HepG2 (cell line): ENCODE data around the gene JAZF1.

ENCODE experiments used
- CTCF ChIP-seq: sonication (generic); formaldehyde crosslinking; IDR thresholded peaks from 2 replicates; pipeline ENCODE4 v1.5.0; 2020; ENCODE audit warnings: mild to moderate bottlenecking, missing genetic modification reagents, moderate library complexity
- FOXM1 ChIP-seq: sonication (generic); formaldehyde crosslinking; IDR thresholded peaks from 2 replicates; pipeline ENCODE4 v1.5.0; 2020; ENCODE audit warnings: missing genetic modification reagents
- JUNB ChIP-seq: sonication (generic); formaldehyde crosslinking; IDR thresholded peaks from 2 replicates; pipeline ENCODE4 v1.8.0; 2022; ENCODE audit warnings: missing genetic modification reagents, mild to moderate bottlenecking, borderline replicate concordance
- MAZ ChIP-seq, 2 experiments: sonication (generic) in 1 of 2; formaldehyde crosslinking in 1 of 2; IDR thresholded peaks; 2 replicates each; pipeline versions ENCODE4 v1.5.0 to v1.6.1; 2012 to 2020; ENCODE audit warnings: low read depth in 2 of 2, mild to moderate bottlenecking in 2 of 2, borderline replicate concordance in 1 of 2, improper control_type of control experiment in 1 of 2, low read length in 1 of 2, missing genetic modification reagents in 1 of 2, moderate library complexity in 1 of 2
- NR2F1 ChIP-seq, 2 experiments: fragments of 450-650 bp in 1 of 2; formaldehyde crosslinking in 1 of 2; IDR thresholded peaks; 2 replicates each; pipeline versions ENCODE4 v1.5.0 to v1.6.1; 2016 to 2020; ENCODE audit warnings: mild to moderate bottlenecking in 1 of 2, missing compliant biosample characterization in 1 of 2, missing genetic modification reagents in 1 of 2, moderate library complexity in 1 of 2
- PREB ChIP-seq: sonication (generic); formaldehyde crosslinking; IDR thresholded peaks from 2 replicates; pipeline ENCODE4 v1.4.0; 2020; ENCODE audit warnings: missing genetic modification reagents
- SYNCRIP ChIP-seq: fragments of 200-400 bp; formaldehyde crosslinking; IDR thresholded peaks from 2 replicates; pipeline ENCODE4 v1.6.1; 2018; ENCODE audit warnings: mild to moderate bottlenecking, low read depth, low read length; ENCODE audit not compliant: insufficient read depth
- TCF7L2 ChIP-seq: IDR thresholded peaks from 2 replicates; pipeline ENCODE4 v1.6.1; 2011; ENCODE audit warnings: mild to moderate bottlenecking, low read depth, low read length, moderate library complexity
- ZBTB8A ChIP-seq: sonication (generic); formaldehyde crosslinking; IDR thresholded peaks from 2 replicates; pipeline ENCODE4 v1.4.0; 2020; ENCODE audit warnings: mild to moderate bottlenecking, low read depth, missing genetic modification reagents, borderline replicate concordance
- ZFX ChIP-seq: sonication (generic); formaldehyde crosslinking; IDR thresholded peaks from 2 replicates; pipeline ENCODE4 v1.4.0; 2020; ENCODE audit warnings: mild to moderate bottlenecking, low read depth, missing genetic modification reagents, moderate library complexity
- ZNF280B ChIP-seq: sonication (generic); formaldehyde crosslinking; IDR thresholded peaks from 2 replicates; pipeline ENCODE4 v1.5.0; 2020; ENCODE audit warnings: missing genetic modification reagents, mild to moderate bottlenecking, borderline replicate concordance
- ZNF383 ChIP-seq: sonication (generic); formaldehyde crosslinking; IDR thresholded peaks from 2 replicates; pipeline ENCODE4 v1.4.0; 2020; ENCODE audit warnings: missing genetic modification reagents, mild to moderate bottlenecking, borderline replicate concordance
- ZNF546 ChIP-seq: sonication (generic); formaldehyde crosslinking; conservative IDR thresholded peaks from 2 replicates; pipeline ENCODE4 v1.8.1; 2023; ENCODE audit warnings: mild to moderate bottlenecking, missing genetic modification reagents
- ZSCAN20 ChIP-seq: sonication (generic); formaldehyde crosslinking; IDR thresholded peaks from 2 replicates; pipeline ENCODE4 v1.4.0; 2020; ENCODE audit warnings: missing genetic modification reagents, mild to moderate bottlenecking, borderline replicate concordance

GRCh38 chr7:28083998-28084985, 96.3 kb downstream of the JAZF1 start:
- no peak for TF ChIP-seq ZBTB8A (CRISPR knock-in tag)
- TF ChIP-seq ZFX: no peak
- TF ChIP-seq TCF7L2: no peak
- TF ChIP-seq JUNB (CRISPR knock-in tag): no peak
- TF ChIP-seq PREB (CRISPR knock-in tag): no peak
- no peak for TF ChIP-seq MAZ (IDR thresholded peaks at IDR 0.05; ENCODE audit: borderline replicate concordance, low read depth, low read length)
- TF ChIP-seq MAZ (CRISPR knock-in tag; IDR thresholded peaks at IDR 0.05; ENCODE audit: low read depth): no peak
- TF ChIP-seq NR2F1 (CRISPR knock-in tag; IDR thresholded peaks at IDR 0.05): no peak
- TF ChIP-seq SYNCRIP: no peak
- no peak for TF ChIP-seq FOXM1 (CRISPR knock-in tag)
- TF ChIP-seq ZSCAN20 (CRISPR knock-in tag): no peak
- no peak for TF ChIP-seq ZNF383 (CRISPR knock-in tag)
- no peak for TF ChIP-seq ZNF280B (CRISPR knock-in tag)
- TF ChIP-seq ZNF546: no peak
- TF ChIP-seq CTCF: no peak
